A549 (cell line): ENCODE measurements around the gene AJAP1. TPM values are rescaled to one million over a fixed set of nuclear protein-coding genes. Genes with fewer than 3 reads are reported as not detected.

Experiments used
- ATAC-seq, 2 experiments: fragments of 200-7000 bp in 1 of 2; fragments of >200 bp in 1 of 2; cut with Nextera tagmentation in 1 of 2; cut with Tn5 transposase in 1 of 2; 3 replicates each; pipeline versions ENCODE4 v1.8.0 to v1.9.1; 2018 to 2020; ENCODE audit warnings: mild to moderate bottlenecking in 1 of 2, moderate library complexity in 1 of 2
- CTCF ChIA-PET: fragments of 300-600 bp; sonication (Branson Sonifier 250); formaldehyde crosslinking; extraction: SDS; loops from one replicate; lab custom pipeline; 2021; ENCODE audit warnings: antibody characterized with exemption, inconsistent platforms; lab: Yijun Ruan, JAX
- POLR2A ChIA-PET: fragments of 350-600 bp; formaldehyde crosslinking; extraction: SDS; loops from one replicate; lab custom pipeline; 2021; ENCODE audit warnings: antibody characterized with exemption, inconsistent platforms; lab: Yijun Ruan, JAX
- DNase-seq, 2 experiments: peaks; one replicate each; pipeline versions ENCODE4 v3.0.0 to v3.0.0-alpha.2; 2011 to 2016; ENCODE audit warnings: low read depth in 1 of 2, low spot score in 1 of 2
- FAIRE-seq: peaks from 2 replicates; lab custom pipeline; 2011; peaks lifted over from hg19 to GRCh38; lab: Jason Lieb, UNC
- H3K27ac ChIP-seq, 2 experiments: fragments of >200 bp; sonication (Bioruptor Twin); formaldehyde crosslinking; 3 replicates each; pipeline ENCODE4 v1.5.1; 2016 to 2017
- H3K4me1 ChIP-seq: fragments of >200 bp; sonication (Bioruptor Twin); formaldehyde crosslinking; 3 replicates; pipeline ENCODE4 v1.6.1; 2016
- H3K4me2 ChIP-seq: fragments of >200 bp; sonication (Bioruptor Twin); formaldehyde crosslinking; 3 replicates; pipeline ENCODE4 v1.6.1; 2016
- H3K4me3 ChIP-seq: fragments of >200 bp; sonication (Bioruptor Twin); formaldehyde crosslinking; 3 replicates; pipeline ENCODE4 v1.5.1; 2016
- H3K9me3 ChIP-seq: fragments of >200 bp; sonication (Bioruptor Twin); formaldehyde crosslinking; 3 replicates; pipeline ENCODE4 v1.6.1; 2016
- BHLHE40 ChIP-seq: IDR thresholded peaks from 2 replicates; pipeline ENCODE4 v1.6.1; 2012; ENCODE audit warnings: low read depth, low read length, inconsistent platforms
- CBX8 ChIP-seq: fragments of 200-600 bp; sonication (generic); IDR thresholded peaks from 2 replicates; pipeline ENCODE4 v1.6.1; 2016
- ESRRA ChIP-seq: fragments of 150-350 bp; IDR thresholded peaks from 2 replicates; pipeline ENCODE4 v1.6.1; 2014; ENCODE audit warnings: mild to moderate bottlenecking, low read length, borderline replicate concordance
- FOSL2 ChIP-seq, 2 experiments: fragments of 450-650 bp in 1 of 2; fragments of >200 bp in 1 of 2; sonication (Bioruptor Twin) in 1 of 2; formaldehyde crosslinking; IDR thresholded peaks; 2 replicates each; pipeline versions ENCODE4 v1.5.0 to v1.6.1; 2016 to 2020; ENCODE audit warnings: mild to moderate bottlenecking in 1 of 2, moderate library complexity in 1 of 2
- FOXS1 ChIP-seq: fragments of 250-450 bp; sonication (Bioruptor Pico); IDR thresholded peaks from 2 replicates; pipeline ENCODE4 v1.5.0; 2020; ENCODE audit warnings: mild to moderate bottlenecking, moderate library complexity
- GATA3 ChIP-seq: IDR thresholded peaks from 2 replicates; pipeline ENCODE4 v1.6.1; 2012; ENCODE audit warnings: borderline replicate concordance
- HES2 ChIP-seq: fragments of >200 bp; sonication (Bioruptor Twin); formaldehyde crosslinking; IDR thresholded peaks from 2 replicates; pipeline ENCODE4 v1.6.1; 2016
- HEYL ChIP-seq: fragments of 250-450 bp; sonication (Bioruptor Pico); IDR thresholded peaks from 2 replicates; pipeline ENCODE4 v1.8.0; 2021; ENCODE audit warnings: mild to moderate bottlenecking, moderate library complexity
- HOXA7 ChIP-seq: fragments of 250-450 bp; sonication (Bioruptor Pico); IDR thresholded peaks from 2 replicates; pipeline ENCODE4 v1.5.0; 2020; ENCODE audit warnings: mild to moderate bottlenecking, moderate library complexity
- HOXB13 ChIP-seq: fragments of 250-450 bp; sonication (Bioruptor Pico); IDR thresholded peaks from 2 replicates; pipeline ENCODE4 v1.5.0; 2020; ENCODE audit warnings: low read depth, mild to moderate bottlenecking, moderate library complexity
- HOXB5 ChIP-seq: fragments of 250-450 bp; sonication (Bioruptor Pico); IDR thresholded peaks from 2 replicates; pipeline ENCODE4 v1.5.0; 2020; ENCODE audit warnings: mild to moderate bottlenecking, moderate library complexity
- JUN ChIP-seq, 2 experiments: fragments of >200 bp; sonication (Bioruptor Twin); formaldehyde crosslinking; IDR thresholded peaks; 2 replicates in 1 of 2; 3 replicates in 1 of 2; pipeline ENCODE4 v1.6.1; 2016 to 2017
- NPAS2 ChIP-seq: fragments of 250-450 bp; sonication (Bioruptor Pico); IDR thresholded peaks from 2 replicates; pipeline ENCODE4 v1.8.0; 2022; ENCODE audit warnings: mild to moderate bottlenecking, moderate library complexity, borderline replicate concordance
- RFX5 ChIP-seq: fragments of 450-650 bp; IDR thresholded peaks from 2 replicates; pipeline ENCODE4 v1.7.1; 2014; ENCODE audit warnings: antibody characterized with exemption, mild to moderate bottlenecking, moderate library complexity
- TFCP2L1 ChIP-seq: fragments of 250-450 bp; sonication (Bioruptor Pico); IDR thresholded peaks from 2 replicates; pipeline ENCODE4 v1.5.0; 2021; ENCODE audit warnings: mild to moderate bottlenecking
- USF2 ChIP-seq: fragments of 450-650 bp; IDR thresholded peaks from 2 replicates; pipeline ENCODE4 v1.6.1; 2014; ENCODE audit warnings: antibody characterized with exemption
- ZFP36 ChIP-seq: fragments of 450-650 bp; IDR thresholded peaks from 2 replicates; pipeline ENCODE4 v1.6.1; 2014; ENCODE audit warnings: borderline replicate concordance; ENCODE audit not compliant: partially characterized antibody
- WGBS: methylation state at CpG from one replicate; pipeline ENCODE4 v1.1.6; 2017; ENCODE audit errors: missing lambda C conversion rate; 5-methylcytosine and 5-hydroxymethylcytosine counted together
- polyA plus RNA-seq, 4 experiments: library from polyadenylated mRNA; depleted of rRNA in 3 of 4; stranded (reverse); fragments of >200 nt; fragmentation: RNase III in 1 of 4; extraction: RNeasy Plus Mini Kit Qiagen cat#74134 plus additional on column Dnase treatment in 1 of 4; gene quantifications; 2 replicates in 3 of 4; 3 replicates in 1 of 4; pipeline ENCODE4 v1.2.3, GENCODE V29; 2011 to 2017

The AJAP1 gene
- polyA plus RNA-seq, 2 of the 4 experiments (the other 2 are of a cell fraction), result not detected

GRCh38 chr1:4636186-4636585 is 18.2 kb upstream of the AJAP1 start:
- H3K9me3 ChIP-seq, result no peaks in the 10 kb centered on the region
- no peaks in the 10 kb centered on the region for H3K4me1 ChIP-seq
- TF ChIP-seq RFX5, result no peak
- TF ChIP-seq HOXB5, result no peak
- no peak for TF ChIP-seq BHLHE40
- no peak for TF ChIP-seq NPAS2 (CRISPR knock-in tag)
- TF ChIP-seq, all 56 proteins: peak for 0
- Histone ChIP-seq H3K27ac (no peak overlapping the region), H3K4me2 (no peak overlapping the region), H3K4me3 (no peak overlapping the region)
- 67% methylated on average over 6 of the region's 8 CpGs for WGBS
- POLR2A ChIA-PET, result no interaction called here
- ATAC-seq, result no peak
- no peak for FAIRE-seq
- DNase-seq, result no peak
- CTCF ChIA-PET, result interaction anchor here (0.8 kb wide), 1 partner anchor 23 kb away, joined by 4 read pairs; no protein-coding TSS in a partner anchor

GRCh38 chr1:4636644-4637380 is 17.6 kb upstream of the AJAP1 start:
- Histone ChIP-seq H3K9me3 (no peaks in the 10 kb centered on the region), H3K4me2 (no peak overlapping the region), H3K27ac (no peak overlapping the region), H3K4me3 (no peak overlapping the region), H3K4me1 (no peaks in the 10 kb centered on the region)
- TF ChIP-seq FOXS1 (CRISPR knock-in tag) (no peak), HOXB13 (CRISPR knock-in tag) (no peak), GATA3 (no peak), USF2 (no peak), HES2 (no peak), CBX8 (no peak), TFCP2L1 (CRISPR knock-in tag) (no peak), JUN (IDR thresholded peaks at IDR 0.05) (no peak), FOSL2 (IDR thresholded peaks at IDR 0.05) (no peak), FOSL2 (CRISPR knock-in tag; IDR thresholded peaks at IDR 0.05) (no peak), ZFP36 (no peak), HOXA7 (CRISPR knock-in tag) (no peak)
- no peak for DNase-seq
- CTCF ChIA-PET, result no interaction called here
- no peak for ATAC-seq
- 84% methylated on average over 16 of the region's 23 CpGs for WGBS
- POLR2A ChIA-PET, result no interaction called here
- no peak for FAIRE-seq

- no peak overlapping the region for H3K27ac ChIP-seq
- CTCF ChIA-PET, result no interaction called here
- FAIRE-seq (no peak), DNase-seq (no peak), ATAC-seq (no peak)
- no peaks in the 10 kb centered on the region for H3K9me3 ChIP-seq
- H3K4me3 ChIP-seq, result no peak overlapping the region
- 83% methylated on average over 27 of the region's 34 CpGs for WGBS
- H3K4me1 ChIP-seq, result no peaks in the 10 kb centered on the region
- no peak for TF ChIP-seq HOXB13 (CRISPR knock-in tag)
- TF ChIP-seq ZFP36, result no peak
- no peak for TF ChIP-seq HEYL (CRISPR knock-in tag)
- TF ChIP-seq ESRRA, result no peak
- no peak for TF ChIP-seq HES2
- POLR2A ChIA-PET, result interaction anchor here (0.6 kb wide), 1 partner anchor 9 kb away, joined by 3 read pairs; no protein-coding TSS in a partner anchor
- H3K4me2 ChIP-seq, result no peak overlapping the region
Measured at GRCh38 chr1:4637616-4638344, 16.6 kb upstream of the AJAP1 start.
